Measurements from ENCODE around the gene EFCAB6. TPM values are rescaled to one million over a fixed set of nuclear protein-coding genes. Genes with fewer than 3 reads are reported as not detected.

EFCAB6 gene
- total and polyA plus RNA-seq, 2 of the 4 experiments (the other 2 are of a cell fraction): 0.44 to 1.1 TPM

GRCh38 chr22:43560651-43561050 lies 251.5 kb downstream of the EFCAB6 start:
- H3K4me2 ChIP-seq (ENCODE audit: low read depth, low read length): no peak overlapping the region
- H4K5ac ChIP-seq (ENCODE audit: low read depth, low read length): no peak overlapping the region
- H3K14ac ChIP-seq (replicated peaks; ENCODE audit: low read depth, low read length): no peak overlapping the region
- H4K20me1 ChIP-seq (ENCODE audit: insufficient read depth, low read length): no peaks in the 10 kb centered on the region
- no peak overlapping the region for H3K27ac ChIP-seq (ENCODE audit: insufficient read depth, low read length)
- no peak overlapping the region for H3K56ac ChIP-seq (ENCODE audit: extremely low read depth, insufficient read depth, low read length)
- DNase-seq: no peak
- H2AFZ ChIP-seq (replicated peaks; ENCODE audit: low read length, poor library complexity): no peak overlapping the region
- ChIA-PET POLR2A (ENCODE audit: unreplicated experiment) (no interaction called here), CTCF (no interaction called here)
- no peak overlapping the region for H2BK20ac ChIP-seq (ENCODE audit: low read depth, low read length)
- H3K4ac ChIP-seq (ENCODE audit: low read depth, low read length): no peak overlapping the region
- H3K18ac ChIP-seq (ENCODE audit: low read depth, low read length): no peak overlapping the region
- intact Hi-C loops (cut with micrococcal nuclease): no loop called here
- no peak overlapping the region for H2AK9ac ChIP-seq (replicated peaks; ENCODE audit: low read depth, low read length, poor library complexity)
- no peak overlapping the region for H2BK5ac ChIP-seq (ENCODE audit: low read depth, low read length, poor library complexity, severe bottlenecking)
- H3K9me1 ChIP-seq (ENCODE audit: insufficient read depth, low read length): no peaks in the 10 kb centered on the region
- H3K9ac ChIP-seq (ENCODE audit: low read depth, low read length): no peak overlapping the region
- H3K9me3 ChIP-seq (ENCODE audit: control insufficient read depth, insufficient read depth, low read length): no peaks in the 10 kb centered on the region
- dilution Hi-C loops (cut with HindIII; ENCODE audit: low sequenced_read_pairs, unreplicated experiment): no loop called here
- no peak overlapping the region for H4K8ac ChIP-seq (ENCODE audit: low read depth in 2 of 2, low read length in 2 of 2)
- no peak overlapping the region for H3K4me3 ChIP-seq (ENCODE audit: insufficient read depth, low read depth, low read length)
- no peak overlapping the region for H2BK15ac ChIP-seq (ENCODE audit: low read depth, low read length)
- H3K79me1 ChIP-seq (ENCODE audit: low read depth in 1 of 2, low read length in 2 of 2): no peaks in the 10 kb centered on the region
- H2BK120ac ChIP-seq (ENCODE audit: low read depth, low read length): no peak overlapping the region
- BruUV-seq (replicated peaks): no TSS peak
- H2AK5ac ChIP-seq (ENCODE audit: low read depth, low read length): no peak overlapping the region
- in situ Hi-C loops (cut with MboI; ENCODE audit: low sequenced_read_pairs): no loop called here
- H3K23ac ChIP-seq (ENCODE audit: low read depth, low read length): no peak overlapping the region
- no peaks in the 10 kb centered on the region for H3K27me3 ChIP-seq (ENCODE audit: control insufficient read depth, insufficient read depth, low read length)
- no peak overlapping the region for H4K91ac ChIP-seq (ENCODE audit: insufficient read depth, low read depth, low read length)
- TF ChIP-seq USF2 (IDR thresholded peaks at IDR 0.05; ENCODE audit: low read depth, low read length): no peak
- no peaks in the 10 kb centered on the region for H3K4me1 ChIP-seq (ENCODE audit: control insufficient read depth, insufficient read depth, low read length)
- 85% methylated on average over 8 of the region's 18 CpGs; no CpG with 5 or more reads in 1 of the 2 experiments for WGBS, 2 experiments (ENCODE audit: extremely low coverage in 2 of 2, insufficient read length in 1 of 2)
- no peak for ATAC-seq (ENCODE audit: low read depth)
- H3K36me3 ChIP-seq (ENCODE audit: control insufficient read depth, insufficient read depth, low read length): no peaks in the 10 kb centered on the region
